Measurements from ENCODE around the gene L1TD1.

Gene L1TD1

DNA sequence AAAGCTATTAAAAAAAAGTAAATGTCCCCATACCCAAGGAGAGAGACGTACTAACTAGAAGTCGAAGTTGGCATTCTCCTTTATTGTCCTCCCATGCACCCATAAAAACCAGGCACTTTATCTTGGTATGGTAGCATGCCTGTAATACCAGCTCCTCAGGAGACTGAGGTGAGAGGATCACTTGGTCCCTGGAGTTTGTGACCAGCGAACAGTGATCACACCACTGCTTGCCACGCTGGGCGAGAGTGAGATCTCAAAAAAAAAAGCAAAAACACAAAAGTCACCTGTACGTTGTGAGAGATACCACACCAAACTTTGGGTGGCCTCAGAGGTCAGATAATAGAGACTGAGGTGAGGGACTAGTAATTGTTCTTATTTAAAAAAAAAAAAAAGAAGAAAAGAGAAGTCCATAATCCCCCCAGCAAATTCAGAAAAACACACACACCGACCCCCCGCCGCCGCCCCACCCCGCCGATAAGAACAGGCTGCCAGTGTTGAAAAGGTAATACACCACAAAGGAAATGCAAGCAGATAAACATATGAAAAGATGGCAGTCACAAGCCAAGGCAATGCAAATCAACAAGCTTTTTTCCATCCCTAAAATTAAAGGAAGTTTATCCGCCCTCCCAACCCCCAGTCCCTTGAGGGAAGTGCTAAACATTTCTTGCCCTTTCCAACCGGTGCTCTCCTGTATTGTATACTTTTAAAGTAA, 3.6 kb downstream of the L1TD1 start:
- H3K36me3 ChIP-seq (ENCODE audit: control insufficient read depth in 2 of 2, insufficient read depth in 1 of 2, low read length in 2 of 2), result no peaks in the 10 kb centered on the region
- no peaks in the 10 kb centered on the region for H3K9me3 ChIP-seq (ENCODE audit: control insufficient read depth, insufficient read depth, low read depth, low read length)
- H3K27ac ChIP-seq (ENCODE audit: extremely low read depth, low read depth, low read length), result no peak overlapping the region
- ChIA-PET CTCF (interaction anchor here (0.6 to 1.4 kb wide), 5 partner anchors 11 to 663 kb away, joined by 3 to 6 read pairs (median 4); no protein-coding TSS in a partner anchor), POLR2A (no interaction called here)
- no peaks in the 10 kb centered on the region for H3K4me1 ChIP-seq (ENCODE audit: control insufficient read depth, insufficient read depth, low read length)
- TF ChIP-seq GLIS1 (tag by site-specific recombination; IDR thresholded peaks at IDR 0.05) (no peak), ZNF248 (tag by site-specific recombination; IDR thresholded peaks at IDR 0.05) (no peak), ZNF76 (tag by site-specific recombination; IDR thresholded peaks at IDR 0.05; ENCODE audit: borderline replicate concordance, low read depth) (no peak), ZSCAN30 (tag by site-specific recombination; IDR thresholded peaks at IDR 0.05) (no peak), ZFP69B (tag by site-specific recombination; IDR thresholded peaks at IDR 0.05) (no peak), ZNF214 (tag by site-specific recombination; IDR thresholded peaks at IDR 0.05; ENCODE audit: borderline replicate concordance) (no peak), ZBTB7A (tag by site-specific recombination; IDR thresholded peaks at IDR 0.05; ENCODE audit: low read depth) (no peak)
- TF ChIP-seq, protein P1, sequence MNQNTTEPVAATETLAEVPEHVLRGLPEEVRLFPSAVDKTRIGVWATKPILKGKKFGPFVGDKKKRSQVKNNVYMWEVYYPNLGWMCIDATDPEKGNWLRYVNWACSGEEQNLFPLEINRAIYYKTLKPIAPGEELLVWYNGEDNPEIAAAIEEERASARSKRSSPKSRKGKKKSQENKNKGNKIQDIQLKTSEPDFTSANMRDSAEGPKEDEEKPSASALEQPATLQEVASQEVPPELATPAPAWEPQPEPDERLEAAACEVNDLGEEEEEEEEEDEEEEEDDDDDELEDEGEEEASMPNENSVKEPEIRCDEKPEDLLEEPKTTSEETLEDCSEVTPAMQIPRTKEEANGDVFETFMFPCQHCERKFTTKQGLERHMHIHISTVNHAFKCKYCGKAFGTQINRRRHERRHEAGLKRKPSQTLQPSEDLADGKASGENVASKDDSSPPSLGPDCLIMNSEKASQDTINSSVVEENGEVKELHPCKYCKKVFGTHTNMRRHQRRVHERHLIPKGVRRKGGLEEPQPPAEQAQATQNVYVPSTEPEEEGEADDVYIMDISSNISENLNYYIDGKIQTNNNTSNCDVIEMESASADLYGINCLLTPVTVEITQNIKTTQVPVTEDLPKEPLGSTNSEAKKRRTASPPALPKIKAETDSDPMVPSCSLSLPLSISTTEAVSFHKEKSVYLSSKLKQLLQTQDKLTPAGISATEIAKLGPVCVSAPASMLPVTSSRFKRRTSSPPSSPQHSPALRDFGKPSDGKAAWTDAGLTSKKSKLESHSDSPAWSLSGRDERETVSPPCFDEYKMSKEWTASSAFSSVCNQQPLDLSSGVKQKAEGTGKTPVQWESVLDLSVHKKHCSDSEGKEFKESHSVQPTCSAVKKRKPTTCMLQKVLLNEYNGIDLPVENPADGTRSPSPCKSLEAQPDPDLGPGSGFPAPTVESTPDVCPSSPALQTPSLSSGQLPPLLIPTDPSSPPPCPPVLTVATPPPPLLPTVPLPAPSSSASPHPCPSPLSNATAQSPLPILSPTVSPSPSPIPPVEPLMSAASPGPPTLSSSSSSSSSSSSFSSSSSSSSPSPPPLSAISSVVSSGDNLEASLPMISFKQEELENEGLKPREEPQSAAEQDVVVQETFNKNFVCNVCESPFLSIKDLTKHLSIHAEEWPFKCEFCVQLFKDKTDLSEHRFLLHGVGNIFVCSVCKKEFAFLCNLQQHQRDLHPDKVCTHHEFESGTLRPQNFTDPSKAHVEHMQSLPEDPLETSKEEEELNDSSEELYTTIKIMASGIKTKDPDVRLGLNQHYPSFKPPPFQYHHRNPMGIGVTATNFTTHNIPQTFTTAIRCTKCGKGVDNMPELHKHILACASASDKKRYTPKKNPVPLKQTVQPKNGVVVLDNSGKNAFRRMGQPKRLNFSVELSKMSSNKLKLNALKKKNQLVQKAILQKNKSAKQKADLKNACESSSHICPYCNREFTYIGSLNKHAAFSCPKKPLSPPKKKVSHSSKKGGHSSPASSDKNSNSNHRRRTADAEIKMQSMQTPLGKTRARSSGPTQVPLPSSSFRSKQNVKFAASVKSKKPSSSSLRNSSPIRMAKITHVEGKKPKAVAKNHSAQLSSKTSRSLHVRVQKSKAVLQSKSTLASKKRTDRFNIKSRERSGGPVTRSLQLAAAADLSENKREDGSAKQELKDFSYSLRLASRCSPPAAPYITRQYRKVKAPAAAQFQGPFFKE (tag by site-specific recombination; IDR thresholded peaks at IDR 0.05; ENCODE audit: borderline replicate concordance), result no peak
- TF ChIP-seq, protein P2, sequence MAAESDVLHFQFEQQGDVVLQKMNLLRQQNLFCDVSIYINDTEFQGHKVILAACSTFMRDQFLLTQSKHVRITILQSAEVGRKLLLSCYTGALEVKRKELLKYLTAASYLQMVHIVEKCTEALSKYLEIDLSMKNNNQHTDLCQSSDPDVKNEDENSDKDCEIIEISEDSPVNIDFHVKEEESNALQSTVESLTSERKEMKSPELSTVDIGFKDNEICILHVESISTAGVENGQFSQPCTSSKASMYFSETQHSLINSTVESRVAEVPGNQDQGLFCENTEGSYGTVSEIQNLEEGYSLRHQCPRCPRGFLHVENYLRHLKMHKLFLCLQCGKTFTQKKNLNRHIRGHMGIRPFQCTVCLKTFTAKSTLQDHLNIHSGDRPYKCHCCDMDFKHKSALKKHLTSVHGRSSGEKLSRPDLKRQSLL (tag by site-specific recombination; IDR thresholded peaks at IDR 0.05), result no peak
- no peak overlapping the region for H3K4me3 ChIP-seq (ENCODE audit: low read depth, low read length)

DNA sequence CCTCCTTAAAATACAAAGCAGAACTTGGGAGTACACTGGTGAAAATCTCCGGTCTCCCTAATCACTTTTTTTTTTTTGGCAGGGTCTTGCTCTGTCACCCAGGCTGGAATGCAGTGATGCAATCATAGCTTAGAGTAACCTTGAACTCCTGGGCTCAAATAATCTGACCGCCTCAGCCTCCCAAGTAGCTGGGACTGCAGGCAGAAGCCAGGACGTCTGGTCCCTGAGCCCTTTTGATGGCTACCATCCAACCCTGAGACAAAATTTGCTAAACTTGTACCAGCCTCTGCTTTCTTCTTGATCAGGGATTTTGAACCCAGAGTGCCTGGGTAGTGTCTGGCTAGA, 4.1 kb downstream of the L1TD1 start:
- no peaks in the 10 kb centered on the region for H3K36me3 ChIP-seq (ENCODE audit: control insufficient read depth in 2 of 2, insufficient read depth in 1 of 2, low read length in 2 of 2)
- no peaks in the 10 kb centered on the region for H3K4me1 ChIP-seq (ENCODE audit: control insufficient read depth, insufficient read depth, low read length)
- H3K9me3 ChIP-seq (ENCODE audit: control insufficient read depth, insufficient read depth, low read depth, low read length), result no peaks in the 10 kb centered on the region
- H3K4me3 ChIP-seq (ENCODE audit: low read depth, low read length), result no peak overlapping the region
- H3K27ac ChIP-seq (ENCODE audit: extremely low read depth, low read depth, low read length), result no peak overlapping the region
- ChIA-PET CTCF (interaction anchor here (0.6 to 1.4 kb wide), 2 partner anchors 23 to 164 kb away, joined by 3 to 4 read pairs; no protein-coding TSS in a partner anchor), POLR2A (no interaction called here)
- TF ChIP-seq, protein P3, sequence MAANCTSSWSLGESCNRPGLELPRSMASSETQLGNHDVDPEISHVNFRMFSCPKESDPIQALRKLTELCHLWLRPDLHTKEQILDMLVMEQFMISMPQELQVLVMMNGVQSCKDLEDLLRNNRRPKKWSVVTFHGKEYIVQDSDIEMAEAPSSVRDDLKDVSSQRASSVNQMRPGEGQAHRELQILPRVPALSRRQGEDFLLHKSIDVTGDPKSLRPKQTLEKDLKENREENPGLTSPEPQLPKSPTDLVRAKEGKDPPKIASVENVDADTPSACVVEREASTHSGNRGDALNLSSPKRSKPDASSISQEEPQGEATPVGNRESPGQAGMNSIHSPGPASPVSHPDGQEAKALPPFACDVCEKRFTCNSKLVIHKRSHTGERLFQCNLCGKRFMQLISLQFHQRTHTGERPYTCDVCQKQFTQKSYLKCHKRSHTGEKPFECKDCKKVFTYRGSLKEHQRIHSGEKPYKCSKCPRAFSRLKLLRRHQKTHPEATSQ (tag by site-specific recombination; IDR thresholded peaks at IDR 0.05), result no peak
- TF ChIP-seq BCL11A (tag by site-specific recombination; IDR thresholded peaks at IDR 0.05; ENCODE audit: low read depth), result no peak
- no peak for TF ChIP-seq ZNF16 (tag by site-specific recombination; IDR thresholded peaks at IDR 0.05; ENCODE audit: low read depth)
- no peak for TF ChIP-seq PRDM1 (tag by site-specific recombination; IDR thresholded peaks at IDR 0.05)
- TF ChIP-seq ZNF530 (tag by site-specific recombination; IDR thresholded peaks at IDR 0.05; ENCODE audit: low read depth), result no peak
- TF ChIP-seq SETDB1 (IDR thresholded peaks at IDR 0.05; ENCODE audit: insufficient read length, low read length), result no peak
- TF ChIP-seq ZSCAN23 (tag by site-specific recombination; IDR thresholded peaks at IDR 0.05), result no peak
- no peak for TF ChIP-seq ZNF48 (tag by site-specific recombination; IDR thresholded peaks at IDR 0.05)
- TF ChIP-seq, protein P1 (tag by site-specific recombination; IDR thresholded peaks at IDR 0.05; ENCODE audit: borderline replicate concordance), result no peak
- TF ChIP-seq, protein P4, sequence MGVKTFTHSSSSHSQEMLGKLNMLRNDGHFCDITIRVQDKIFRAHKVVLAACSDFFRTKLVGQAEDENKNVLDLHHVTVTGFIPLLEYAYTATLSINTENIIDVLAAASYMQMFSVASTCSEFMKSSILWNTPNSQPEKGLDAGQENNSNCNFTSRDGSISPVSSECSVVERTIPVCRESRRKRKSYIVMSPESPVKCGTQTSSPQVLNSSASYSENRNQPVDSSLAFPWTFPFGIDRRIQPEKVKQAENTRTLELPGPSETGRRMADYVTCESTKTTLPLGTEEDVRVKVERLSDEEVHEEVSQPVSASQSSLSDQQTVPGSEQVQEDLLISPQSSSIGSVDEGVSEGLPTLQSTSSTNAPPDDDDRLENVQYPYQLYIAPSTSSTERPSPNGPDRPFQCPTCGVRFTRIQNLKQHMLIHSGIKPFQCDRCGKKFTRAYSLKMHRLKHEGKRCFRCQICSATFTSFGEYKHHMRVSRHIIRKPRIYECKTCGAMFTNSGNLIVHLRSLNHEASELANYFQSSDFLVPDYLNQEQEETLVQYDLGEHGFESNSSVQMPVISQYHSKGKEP (tag by site-specific recombination; IDR thresholded peaks at IDR 0.05), result no peak
